ENCODE measurements around the gene ZNF750.

DNA sequence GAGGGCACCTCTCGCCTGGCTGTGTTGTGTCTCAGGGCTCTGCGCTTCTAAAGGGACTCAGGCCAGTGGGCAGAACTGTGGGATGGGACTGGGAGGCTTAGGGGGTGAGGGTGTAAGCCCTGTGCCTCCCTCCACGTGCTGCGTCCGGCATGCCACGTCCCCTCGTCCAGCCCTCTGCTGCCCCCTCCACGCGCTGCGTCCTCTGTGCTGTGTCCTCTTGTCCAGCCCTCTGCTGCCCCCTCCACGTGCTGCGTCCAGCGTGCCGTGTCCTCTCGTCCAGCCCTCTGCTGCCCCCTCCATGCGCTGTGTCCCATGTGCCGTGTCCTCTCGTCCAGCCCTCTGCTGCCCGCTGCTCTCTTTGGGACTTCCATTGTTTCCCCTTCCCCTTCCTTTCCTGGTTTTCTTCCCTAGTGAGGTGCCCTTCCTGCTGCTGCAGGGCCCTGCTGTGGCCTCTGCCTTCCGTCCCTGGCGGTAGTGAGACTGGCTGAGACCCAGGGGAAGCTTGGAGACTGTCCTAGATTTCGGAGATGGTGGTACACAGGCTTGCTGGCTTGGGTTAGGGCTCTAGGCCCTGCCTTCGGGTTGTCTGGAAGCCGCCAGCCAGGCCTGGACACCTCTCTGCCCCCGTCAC lies 6.4 kb upstream of the ZNF750 start:
- TF ChIP-seq, protein P1, sequence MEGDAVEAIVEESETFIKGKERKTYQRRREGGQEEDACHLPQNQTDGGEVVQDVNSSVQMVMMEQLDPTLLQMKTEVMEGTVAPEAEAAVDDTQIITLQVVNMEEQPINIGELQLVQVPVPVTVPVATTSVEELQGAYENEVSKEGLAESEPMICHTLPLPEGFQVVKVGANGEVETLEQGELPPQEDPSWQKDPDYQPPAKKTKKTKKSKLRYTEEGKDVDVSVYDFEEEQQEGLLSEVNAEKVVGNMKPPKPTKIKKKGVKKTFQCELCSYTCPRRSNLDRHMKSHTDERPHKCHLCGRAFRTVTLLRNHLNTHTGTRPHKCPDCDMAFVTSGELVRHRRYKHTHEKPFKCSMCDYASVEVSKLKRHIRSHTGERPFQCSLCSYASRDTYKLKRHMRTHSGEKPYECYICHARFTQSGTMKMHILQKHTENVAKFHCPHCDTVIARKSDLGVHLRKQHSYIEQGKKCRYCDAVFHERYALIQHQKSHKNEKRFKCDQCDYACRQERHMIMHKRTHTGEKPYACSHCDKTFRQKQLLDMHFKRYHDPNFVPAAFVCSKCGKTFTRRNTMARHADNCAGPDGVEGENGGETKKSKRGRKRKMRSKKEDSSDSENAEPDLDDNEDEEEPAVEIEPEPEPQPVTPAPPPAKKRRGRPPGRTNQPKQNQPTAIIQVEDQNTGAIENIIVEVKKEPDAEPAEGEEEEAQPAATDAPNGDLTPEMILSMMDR (conservative IDR thresholded peaks at IDR 0.05; ENCODE audit: low read depth in 2 of 2) = no peak
- TF ChIP-seq POLR2AphosphoS5 (IDR thresholded peaks at IDR 0.05; ENCODE audit: low read depth) = no peak
- TF ChIP-seq, protein P2, sequence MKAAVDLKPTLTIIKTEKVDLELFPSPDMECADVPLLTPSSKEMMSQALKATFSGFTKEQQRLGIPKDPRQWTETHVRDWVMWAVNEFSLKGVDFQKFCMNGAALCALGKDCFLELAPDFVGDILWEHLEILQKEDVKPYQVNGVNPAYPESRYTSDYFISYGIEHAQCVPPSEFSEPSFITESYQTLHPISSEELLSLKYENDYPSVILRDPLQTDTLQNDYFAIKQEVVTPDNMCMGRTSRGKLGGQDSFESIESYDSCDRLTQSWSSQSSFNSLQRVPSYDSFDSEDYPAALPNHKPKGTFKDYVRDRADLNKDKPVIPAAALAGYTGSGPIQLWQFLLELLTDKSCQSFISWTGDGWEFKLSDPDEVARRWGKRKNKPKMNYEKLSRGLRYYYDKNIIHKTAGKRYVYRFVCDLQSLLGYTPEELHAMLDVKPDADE (IDR thresholded peaks at IDR 0.05) = no peak

All from GM23338 (cell line).